HepG2 (cell line): ENCODE results near the gene NOSIP. TPM values are rescaled to one million over a fixed set of nuclear protein-coding genes. Genes with fewer than 3 reads are reported as not detected.

Source experiments
- FLYWCH1 ChIP-seq: sonication (generic); formaldehyde crosslinking; IDR thresholded peaks from 2 replicates; pipeline ENCODE4 v1.8.1; 2023; ENCODE audit warnings: mild to moderate bottlenecking, missing genetic modification reagents
- FOXC1 ChIP-seq: sonication (generic); formaldehyde crosslinking; IDR thresholded peaks from 2 replicates; pipeline ENCODE4 v1.8.0; 2022; ENCODE audit warnings: mild to moderate bottlenecking, missing genetic modification reagents, borderline replicate concordance
- HDAC2 ChIP-seq: sonication (generic); formaldehyde crosslinking; IDR thresholded peaks from 2 replicates; pipeline ENCODE4 v1.4.0; 2020; ENCODE audit warnings: missing genetic modification reagents
- IRX3 ChIP-seq: sonication (generic); formaldehyde crosslinking; IDR thresholded peaks from 2 replicates; pipeline ENCODE4 v1.8.1; 2023; ENCODE audit warnings: mild to moderate bottlenecking, low read depth, missing genetic modification reagents, borderline replicate concordance
- LRRFIP1 ChIP-seq: sonication (generic); formaldehyde crosslinking; conservative IDR thresholded peaks from 2 replicates; pipeline ENCODE4 v1.4.0; 2020; ENCODE audit warnings: missing genetic modification reagents
- MAX ChIP-seq: IDR thresholded peaks from 2 replicates; pipeline ENCODE4 v1.6.1; 2012; ENCODE audit warnings: inconsistent platforms
- RFX5 ChIP-seq: IDR thresholded peaks from 2 replicates; pipeline ENCODE4 v1.6.1; 2011; ENCODE audit warnings: low read depth, low read length, improper control_type of control experiment
- SNAPC2 ChIP-seq: sonication (generic); formaldehyde crosslinking; IDR thresholded peaks from 2 replicates; pipeline ENCODE4 v1.8.1; 2022; ENCODE audit warnings: mild to moderate bottlenecking, missing genetic modification reagents
- WIZ ChIP-seq: sonication (generic); formaldehyde crosslinking; IDR thresholded peaks from 2 replicates; pipeline ENCODE4 v1.5.1; 2020; ENCODE audit warnings: mild to moderate bottlenecking, missing genetic modification reagents
- ZBTB38 ChIP-seq: sonication (generic); formaldehyde crosslinking; IDR thresholded peaks from 2 replicates; pipeline ENCODE4 v1.5.1; 2020; ENCODE audit warnings: mild to moderate bottlenecking, missing genetic modification reagents
- ZBTB7A ChIP-seq: sonication (generic); formaldehyde crosslinking; IDR thresholded peaks from 2 replicates; pipeline ENCODE4 v1.8.0; 2022; ENCODE audit warnings: mild to moderate bottlenecking, missing genetic modification reagents
- ZBTB7B ChIP-seq: sonication (generic); formaldehyde crosslinking; IDR thresholded peaks from 2 replicates; pipeline ENCODE4 v1.4.0; 2020; ENCODE audit warnings: missing genetic modification reagents
- ZFP1 ChIP-seq: IDR thresholded peaks from 2 replicates; pipeline ENCODE4 v1.6.1; 2016
- ZNF136 ChIP-seq: sonication (generic); formaldehyde crosslinking; IDR thresholded peaks from 2 replicates; pipeline ENCODE4 v1.8.1; 2022; ENCODE audit warnings: low read depth, mild to moderate bottlenecking, moderate library complexity, missing genetic modification reagents
- ZNF44 ChIP-seq: sonication (generic); formaldehyde crosslinking; IDR thresholded peaks from 2 replicates; pipeline ENCODE4 v1.5.1; 2020; ENCODE audit warnings: mild to moderate bottlenecking, missing genetic modification reagents
- ZNF724P ChIP-seq: sonication (generic); formaldehyde crosslinking; IDR thresholded peaks from 2 replicates; pipeline ENCODE4 v1.8.0; 2022; ENCODE audit warnings: missing genetic modification reagents, borderline replicate concordance
- polyA plus RNA-seq, 8 experiments: library from polyadenylated mRNA; depleted of rRNA in 3 of 8; stranded (reverse) in 7 of 8; unstranded in 1 of 8; fragments of >200 nt; fragmentation: Illumina TruSeq in 4 of 8; extraction: Trizol in 4 of 8; gene quantifications; 2 replicates each; pipeline versions ENCODE4 v1.2.1 to v1.2.3, GENCODE V29; 2011 to 2016; ENCODE audit warnings: low read depth in 4 of 8, missing spikeins in 1 of 8, mixed read lengths in 1 of 8; ENCODE audit not compliant: insufficient read depth in 1 of 8
- total RNA-seq, 5 experiments: library from RNA; depleted of rRNA; stranded (reverse); fragments of >200 nt; fragmentation: Illumina TruSeq; extraction: Trizol; gene quantifications; 2 replicates each; pipeline ENCODE4 v1.2.3, GENCODE V29; 2016; ENCODE audit warnings: low read depth in 1 of 5
- TF ChIP-seq, protein P1 (sequence below): sonication (generic); formaldehyde crosslinking; IDR thresholded peaks from 2 replicates; pipeline ENCODE4 v1.4.0; 2020; ENCODE audit warnings: missing genetic modification reagents, mild to moderate bottlenecking, borderline replicate concordance
- TF ChIP-seq, protein P2 (sequence below): sonication (generic); formaldehyde crosslinking; IDR thresholded peaks from 2 replicates; pipeline ENCODE4 v1.5.0; 2020; ENCODE audit warnings: missing genetic modification reagents
- TF ChIP-seq, protein P3 (sequence below): sonication (generic); formaldehyde crosslinking; IDR thresholded peaks from 2 replicates; pipeline ENCODE4 v1.8.0; 2023; ENCODE audit warnings: mild to moderate bottlenecking, missing genetic modification reagents
- TF ChIP-seq, protein P4 (sequence below): sonication (generic); formaldehyde crosslinking; IDR thresholded peaks from 2 replicates; pipeline ENCODE4 v1.5.0; 2020; ENCODE audit warnings: mild to moderate bottlenecking, missing genetic modification reagents

Gene NOSIP
- total and polyA plus RNA-seq, 2 of the 13 experiments (the other 11 are each of a cell fraction or from before 2014, with no cell fraction given) = 54.3 to 78.0 TPM

DNA sequence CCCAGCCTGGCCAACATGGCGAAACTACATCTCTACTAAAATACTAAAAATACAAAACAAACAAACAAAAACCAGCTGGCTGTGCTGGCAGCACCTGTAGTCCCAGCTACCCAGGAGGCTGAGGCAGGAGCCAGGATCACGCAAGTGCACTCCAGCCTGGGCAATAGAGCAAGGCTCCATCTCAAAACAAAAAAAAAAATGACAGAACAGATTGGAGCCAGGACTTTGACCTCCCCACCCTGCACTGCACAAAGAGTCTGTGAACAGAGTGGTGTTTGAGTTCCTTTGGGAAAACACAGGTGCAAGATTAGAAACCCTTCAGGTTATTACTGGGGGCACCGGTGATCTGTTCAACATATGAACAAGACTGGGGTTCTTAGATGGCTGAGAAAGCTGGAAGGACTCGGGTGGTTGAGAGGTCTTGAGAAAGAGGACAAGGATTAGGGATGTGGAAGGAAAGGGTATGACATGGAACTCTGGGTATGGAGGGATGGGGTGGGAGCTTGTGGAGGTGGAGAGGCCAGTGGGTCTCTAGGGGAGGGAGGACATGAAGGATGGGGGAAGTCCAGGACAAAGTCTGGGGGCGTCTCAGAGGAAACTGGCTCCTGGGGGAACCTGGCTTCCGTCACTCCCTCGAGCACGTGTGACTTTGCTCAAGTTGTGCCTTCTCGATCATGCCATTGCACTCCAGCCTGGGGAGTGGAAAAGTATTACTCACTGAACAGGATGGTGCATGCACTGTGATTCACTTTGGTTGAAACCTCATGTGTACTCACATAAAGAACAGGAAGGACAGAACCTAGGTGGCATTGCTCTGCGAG is 26.7 kb downstream of the NOSIP start (continued):
- TF ChIP-seq MAX (0 out of 2 replicates have a peak, but pooled peaks have one; percentile 14), LRRFIP1 (CRISPR knock-in tag) (no peak), ZFP1 (CRISPR knock-in tag) (no peak), FLYWCH1 (CRISPR knock-in tag) (no peak), WIZ (no peak), SNAPC2 (no peak), ZNF136 (CRISPR knock-in tag) (no peak), HDAC2 (peak; percentile 42; the same call in 1 of the 2 replicates), ZNF724P (CRISPR knock-in tag) (0 out of 2 replicates have a peak, but pooled peaks have one; percentile 18), ZBTB7B (CRISPR knock-in tag) (peak; percentile 31; the same call in 1 of the 2 replicates), ZNF44 (CRISPR knock-in tag) (no peak), ZBTB38 (CRISPR knock-in tag) (peak; percentile 80; the same call in 1 of the 2 replicates), RFX5 (no peak), FOXC1 (peak; percentile 16; the same call in 1 of the 2 replicates), ZBTB7A (no peak), IRX3 (CRISPR knock-in tag) (no peak)
- TF ChIP-seq, protein P1, sequence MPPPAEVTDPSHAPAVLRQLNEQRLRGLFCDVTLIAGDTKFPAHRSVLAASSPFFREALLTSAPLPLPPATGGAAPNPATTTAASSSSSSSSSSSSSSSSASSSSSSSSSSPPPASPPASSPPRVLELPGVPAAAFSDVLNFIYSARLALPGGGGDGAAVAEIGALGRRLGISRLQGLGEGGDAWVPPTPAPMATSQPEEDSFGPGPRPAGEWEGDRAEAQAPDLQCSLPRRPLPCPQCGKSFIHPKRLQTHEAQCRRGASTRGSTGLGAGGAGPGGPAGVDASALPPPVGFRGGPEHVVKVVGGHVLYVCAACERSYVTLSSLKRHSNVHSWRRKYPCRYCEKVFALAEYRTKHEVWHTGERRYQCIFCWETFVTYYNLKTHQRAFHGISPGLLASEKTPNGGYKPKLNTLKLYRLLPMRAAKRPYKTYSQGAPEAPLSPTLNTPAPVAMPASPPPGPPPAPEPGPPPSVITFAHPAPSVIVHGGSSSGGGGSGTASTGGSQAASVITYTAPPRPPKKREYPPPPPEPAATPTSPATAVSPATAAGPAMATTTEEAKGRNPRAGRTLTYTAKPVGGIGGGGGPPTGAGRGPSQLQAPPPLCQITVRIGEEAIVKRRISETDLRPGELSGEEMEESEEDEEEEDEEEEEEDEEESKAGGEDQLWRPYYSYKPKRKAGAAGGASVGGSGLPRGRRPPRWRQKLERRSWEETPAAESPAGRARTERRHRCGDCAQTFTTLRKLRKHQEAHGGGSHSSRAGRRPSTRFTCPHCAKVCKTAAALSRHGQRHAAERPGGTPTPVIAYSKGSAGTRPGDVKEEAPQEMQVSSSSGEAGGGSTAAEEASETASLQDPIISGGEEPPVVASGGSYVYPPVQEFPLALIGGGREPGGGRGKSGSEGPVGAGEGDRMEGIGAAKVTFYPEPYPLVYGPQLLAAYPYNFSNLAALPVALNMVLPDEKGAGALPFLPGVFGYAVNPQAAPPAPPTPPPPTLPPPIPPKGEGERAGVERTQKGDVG (CRISPR knock-in tag) = no peak
- TF ChIP-seq, protein P2, sequence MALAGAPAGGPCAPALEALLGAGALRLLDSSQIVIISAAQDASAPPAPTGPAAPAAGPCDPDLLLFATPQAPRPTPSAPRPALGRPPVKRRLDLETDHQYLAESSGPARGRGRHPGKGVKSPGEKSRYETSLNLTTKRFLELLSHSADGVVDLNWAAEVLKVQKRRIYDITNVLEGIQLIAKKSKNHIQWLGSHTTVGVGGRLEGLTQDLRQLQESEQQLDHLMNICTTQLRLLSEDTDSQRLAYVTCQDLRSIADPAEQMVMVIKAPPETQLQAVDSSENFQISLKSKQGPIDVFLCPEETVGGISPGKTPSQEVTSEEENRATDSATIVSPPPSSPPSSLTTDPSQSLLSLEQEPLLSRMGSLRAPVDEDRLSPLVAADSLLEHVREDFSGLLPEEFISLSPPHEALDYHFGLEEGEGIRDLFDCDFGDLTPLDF = no peak
- TF ChIP-seq, protein P3, sequence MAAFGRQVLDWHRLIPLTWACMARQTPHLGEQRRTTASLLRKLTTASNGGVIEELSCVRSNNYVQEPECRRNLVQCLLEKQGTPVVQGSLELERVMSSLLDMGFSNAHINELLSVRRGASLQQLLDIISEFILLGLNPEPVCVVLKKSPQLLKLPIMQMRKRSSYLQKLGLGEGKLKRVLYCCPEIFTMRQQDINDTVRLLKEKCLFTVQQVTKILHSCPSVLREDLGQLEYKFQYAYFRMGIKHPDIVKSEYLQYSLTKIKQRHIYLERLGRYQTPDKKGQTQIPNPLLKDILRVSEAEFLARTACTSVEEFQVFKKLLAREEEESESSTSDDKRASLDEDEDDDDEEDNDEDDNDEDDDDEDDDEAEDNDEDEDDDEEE (CRISPR knock-in tag) = no peak
- TF ChIP-seq, protein P4, sequence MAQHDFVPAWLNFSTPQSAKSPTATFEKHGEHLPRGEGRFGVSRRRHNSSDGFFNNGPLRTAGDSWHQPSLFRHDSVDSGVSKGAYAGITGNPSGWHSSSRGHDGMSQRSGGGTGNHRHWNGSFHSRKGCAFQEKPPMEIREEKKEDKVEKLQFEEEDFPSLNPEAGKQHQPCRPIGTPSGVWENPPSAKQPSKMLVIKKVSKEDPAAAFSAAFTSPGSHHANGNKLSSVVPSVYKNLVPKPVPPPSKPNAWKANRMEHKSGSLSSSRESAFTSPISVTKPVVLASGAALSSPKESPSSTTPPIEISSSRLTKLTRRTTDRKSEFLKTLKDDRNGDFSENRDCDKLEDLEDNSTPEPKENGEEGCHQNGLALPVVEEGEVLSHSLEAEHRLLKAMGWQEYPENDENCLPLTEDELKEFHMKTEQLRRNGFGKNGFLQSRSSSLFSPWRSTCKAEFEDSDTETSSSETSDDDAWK = no peak
